Stimulated activated CD4-positive, alpha-beta T cell treated with anti-CD3 and anti-CD28 coated beads, Interleukin-12 subunit alpha, Interleukin-12 subunit beta, amount 100 ng/mL, for 4 hours (primary cell): ENCODE results near the gene TNRC6B.

Experiments used
- DNase-seq: peaks from one replicate; pipeline ENCODE4 v3.0.0-alpha.2; 2020

Gene TNRC6B

GRCh38 chr22:40330086-40330485 lies 152.4 kb downstream of the TNRC6B start:
- no peak for DNase-seq

DNA sequence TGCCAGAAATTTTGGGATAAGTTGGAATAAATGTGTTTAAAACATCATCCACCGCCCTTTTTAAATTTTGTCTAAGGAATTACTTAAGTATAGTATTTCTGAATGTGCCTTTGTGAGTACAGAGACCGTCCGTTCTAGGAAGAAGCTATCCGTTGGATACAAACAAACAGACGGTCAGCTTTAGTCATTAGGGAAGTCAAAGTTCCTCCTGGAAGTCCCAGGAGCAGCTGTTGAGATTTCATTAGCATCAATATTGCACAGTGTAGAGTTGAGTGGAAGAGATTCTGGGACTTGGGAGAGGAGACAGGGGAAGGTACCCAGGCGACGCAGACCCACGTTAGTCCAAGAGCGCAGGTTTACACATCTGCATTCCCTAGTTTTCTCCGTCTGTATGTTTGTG lies 152.9 kb downstream of the TNRC6B start:
- DNase-seq, result no peak

- no peak for DNase-seq
These were observed 154.0 kb downstream of the TNRC6B start for GRCh38 chr22:40331706-40332105.

GRCh38 chr22:40332319-40332781 lies 154.6 kb downstream of the TNRC6B start:
- no peak for DNase-seq

DNA sequence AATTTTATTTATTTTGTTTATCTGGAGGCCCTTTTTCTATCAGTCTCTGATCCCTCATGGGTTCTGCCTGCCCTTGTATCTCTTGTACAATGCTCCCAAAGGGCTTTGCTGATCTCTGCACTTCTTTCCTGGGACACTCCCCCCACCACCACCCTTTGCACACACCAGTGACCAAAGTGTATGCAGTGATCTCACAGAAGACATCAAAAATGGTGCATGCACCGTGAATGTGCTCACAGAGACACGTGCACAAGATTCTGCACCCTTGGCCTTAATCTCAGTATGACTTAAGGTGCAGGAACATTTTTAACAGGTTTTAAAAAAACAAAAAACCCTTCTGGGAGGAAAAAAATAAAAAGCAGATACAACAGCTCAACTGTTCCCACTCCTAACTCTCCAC lies 156.3 kb downstream of the TNRC6B start:
- DNase-seq, result no peak

- no peak for DNase-seq
These were observed 157.2 kb downstream of the TNRC6B start for GRCh38 chr22:40334899-40335298.

DNA sequence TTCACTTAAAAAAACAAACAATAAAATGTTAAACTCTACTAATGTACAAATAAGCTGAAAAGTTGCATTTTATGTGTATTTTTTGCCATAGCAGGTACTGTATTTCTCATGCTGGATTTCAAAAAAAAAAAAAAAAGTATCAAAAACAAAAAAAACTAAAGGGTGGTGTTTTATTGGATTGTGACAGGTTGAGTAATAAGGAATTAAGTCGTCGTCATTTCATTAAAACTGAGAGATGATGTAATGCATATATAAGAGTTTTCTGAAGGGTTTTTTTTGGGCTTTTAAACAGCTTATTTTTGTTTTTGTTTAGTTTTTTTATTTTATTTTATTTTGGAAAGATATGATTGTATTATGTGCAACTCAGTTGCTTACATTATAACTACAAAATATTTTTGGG lies 157.6 kb downstream of the TNRC6B start:
- no peak for DNase-seq

DNA sequence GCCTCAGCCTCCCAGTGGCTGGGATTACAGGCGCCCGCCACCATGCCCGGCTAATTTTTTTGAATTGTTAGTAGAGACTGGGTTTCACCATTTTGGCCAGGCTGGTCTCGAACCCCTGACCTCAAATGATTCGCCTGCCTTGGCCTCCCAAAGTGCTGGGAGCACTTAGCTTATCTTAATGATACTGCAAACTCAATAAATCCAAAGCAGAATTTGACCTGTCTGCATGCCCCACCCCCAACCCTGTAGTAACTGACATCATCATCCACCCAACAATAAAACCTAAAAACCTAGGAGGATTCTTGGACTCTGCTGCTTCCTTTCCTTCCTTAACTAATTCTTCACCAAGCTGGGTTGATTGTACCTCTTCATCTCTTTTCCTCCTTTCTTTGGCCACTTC lies 162.3 kb downstream of the TNRC6B start:
- DNase-seq, result no peak

DNA sequence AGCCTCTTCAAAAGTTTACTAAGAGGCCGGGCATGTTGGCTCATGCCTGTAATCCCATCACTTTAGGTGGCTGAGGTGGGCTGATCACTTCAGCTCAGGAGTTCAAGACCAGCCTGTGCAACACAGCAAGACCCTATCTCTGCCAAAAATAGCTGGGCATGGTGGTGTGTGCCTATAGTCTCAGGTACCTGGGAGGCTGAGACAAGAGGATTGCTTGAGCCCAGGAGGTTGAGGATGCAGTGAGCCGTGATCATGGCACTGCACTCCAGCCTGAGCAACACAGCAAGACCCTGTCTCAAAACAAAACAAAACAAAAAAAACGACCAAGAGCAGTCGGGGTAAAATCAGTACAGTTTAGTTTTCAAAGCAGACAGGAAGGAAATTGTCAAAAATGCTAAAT lies 163.9 kb downstream of the TNRC6B start:
- DNase-seq, result no peak

- DNase-seq, result no peak
These were observed 164.8 kb downstream of the TNRC6B start for GRCh38 chr22:40342521-40342920.

- peak; percentile 15 for DNase-seq
These were observed 167.5 kb downstream of the TNRC6B start for GRCh38 chr22:40345271-40345670.

GRCh38 chr22:40345815-40346184 lies 168.1 kb downstream of the TNRC6B start:
- DNase-seq, result peak; percentile 62

DNA sequence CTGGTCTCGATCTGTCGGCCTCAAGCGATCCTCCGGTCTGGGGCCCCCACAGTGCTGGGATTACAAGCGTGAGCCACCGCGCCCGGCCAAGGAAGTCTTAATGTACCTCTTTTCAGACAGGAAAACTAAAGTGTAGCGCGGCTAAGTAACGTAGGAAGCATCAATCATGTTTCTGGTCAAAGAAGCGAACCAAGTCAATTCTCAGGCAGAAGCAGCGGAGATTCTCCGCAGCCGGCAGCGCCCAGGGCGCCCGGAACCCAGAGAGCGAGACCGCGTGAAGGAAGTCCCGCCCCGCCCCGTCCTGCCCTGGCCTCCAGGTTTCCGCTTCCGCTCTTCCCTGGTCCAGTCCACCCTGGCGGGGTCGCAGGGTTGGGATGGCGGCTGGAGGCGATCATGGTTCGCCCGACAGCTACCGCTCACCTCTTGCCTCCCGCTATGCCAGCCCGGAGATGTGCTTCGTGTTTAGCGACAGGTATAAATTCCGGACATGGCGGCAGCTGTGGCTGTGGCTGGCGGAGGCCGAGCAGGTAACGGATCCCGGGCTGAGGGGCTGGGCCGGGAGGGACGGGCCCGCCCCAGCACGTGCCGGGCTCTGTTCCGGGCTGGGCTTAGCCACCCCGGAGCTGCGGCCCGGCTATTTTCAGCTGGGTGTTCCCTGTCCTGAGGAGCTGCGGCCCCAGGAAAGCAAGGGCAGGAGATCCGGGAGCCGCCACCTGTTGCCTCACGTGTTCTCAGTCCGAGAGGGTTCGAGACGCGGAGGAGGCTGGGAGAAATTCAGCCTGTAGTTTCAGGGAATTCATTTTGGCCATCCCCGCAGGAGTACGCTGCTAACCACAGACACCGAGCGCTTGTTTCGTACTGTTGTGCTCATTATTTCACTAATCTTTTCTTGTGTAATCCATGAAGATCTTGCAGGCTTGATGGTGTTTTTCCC lies 168.7 kb downstream of the TNRC6B start, which contains the start of gene ADSL:
Gene ADSL, plus strand, starts transcription at position 316 of the 934 bp plus-strand sequence. Its CDS starts 59 bp downstream, at position 375.
- peak; percentile 84 for DNase-seq

DNA sequence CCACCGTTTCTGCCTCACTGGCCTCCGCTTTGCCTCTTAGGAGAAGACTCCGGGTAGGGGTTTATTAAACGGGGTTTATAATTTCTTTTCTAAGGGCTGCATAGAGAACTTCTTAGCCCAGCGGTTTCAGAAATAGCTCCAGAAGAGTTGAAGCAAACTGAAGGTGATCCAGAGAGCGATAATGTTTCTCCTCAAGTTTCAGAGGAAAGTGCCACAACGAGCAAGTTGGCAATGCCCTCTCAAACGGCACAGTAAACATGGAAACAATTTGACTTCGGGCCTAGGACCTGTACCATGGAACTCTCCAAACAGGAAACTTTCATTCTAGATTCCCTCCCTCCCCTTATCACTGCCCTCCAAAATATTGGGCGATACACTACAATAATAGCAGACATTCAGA lies 169.6 kb downstream of the TNRC6B start:
- DNase-seq, result no peak

GRCh38 chr22:40348025-40348658 lies 170.4 kb downstream of the TNRC6B start:
- DNase-seq, result peak; percentile 60

DNA sequence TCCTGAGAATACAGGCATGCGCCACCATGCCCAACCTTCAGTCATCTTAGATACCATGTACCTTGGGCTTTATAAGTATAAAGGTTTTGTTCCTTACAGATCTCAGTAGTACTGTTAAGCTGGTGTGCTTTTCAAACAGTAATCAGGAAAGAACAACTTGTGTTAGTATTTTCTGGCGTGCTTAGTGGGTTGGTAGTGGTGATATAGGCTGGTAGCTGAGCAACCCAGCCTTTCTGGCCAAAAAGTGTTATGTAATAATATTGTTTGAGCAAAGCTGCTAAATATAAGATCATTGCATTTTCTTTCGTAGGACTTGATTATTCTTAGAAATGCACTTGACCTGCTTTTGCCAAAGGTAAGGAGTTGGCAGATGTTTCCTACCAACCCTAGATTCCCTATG lies 175.0 kb downstream of the TNRC6B start:
- no peak for DNase-seq

DNA sequence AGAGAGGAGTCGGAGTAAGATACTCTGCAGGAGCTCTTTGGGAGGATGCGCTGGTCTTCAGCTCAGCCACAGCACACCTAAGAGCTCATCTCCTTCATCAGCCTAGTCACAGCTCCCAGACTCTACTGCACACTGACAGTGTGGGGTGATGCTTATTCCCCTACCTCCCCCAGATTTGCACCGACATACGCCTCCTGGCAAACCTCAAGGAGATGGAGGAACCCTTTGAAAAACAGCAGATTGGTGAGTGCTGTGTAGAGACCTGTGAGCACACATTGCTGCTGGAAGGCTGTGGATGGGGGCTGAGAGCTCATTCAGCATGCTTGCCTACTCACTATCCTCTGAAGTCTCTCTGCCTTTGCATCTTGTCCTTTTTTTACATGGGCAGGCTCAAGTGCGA lies 183.4 kb downstream of the TNRC6B start:
- no peak for DNase-seq

- no peak for DNase-seq
These were observed 185.3 kb downstream of the TNRC6B start for GRCh38 chr22:40363059-40363458.

- no peak for DNase-seq
These were observed 186.7 kb downstream of the TNRC6B start for GRCh38 chr22:40364431-40364830.

GRCh38 chr22:40366068-40366467 lies 188.3 kb downstream of the TNRC6B start:
- no peak for DNase-seq

- DNase-seq, result no peak
These were observed 189.6 kb downstream of the TNRC6B start for GRCh38 chr22:40367342-40367741.

GRCh38 chr22:40368016-40368415 lies 190.3 kb downstream of the TNRC6B start:
- no peak for DNase-seq

GRCh38 chr22:40368836-40369235 lies 191.1 kb downstream of the TNRC6B start:
- DNase-seq, result no peak

DNA sequence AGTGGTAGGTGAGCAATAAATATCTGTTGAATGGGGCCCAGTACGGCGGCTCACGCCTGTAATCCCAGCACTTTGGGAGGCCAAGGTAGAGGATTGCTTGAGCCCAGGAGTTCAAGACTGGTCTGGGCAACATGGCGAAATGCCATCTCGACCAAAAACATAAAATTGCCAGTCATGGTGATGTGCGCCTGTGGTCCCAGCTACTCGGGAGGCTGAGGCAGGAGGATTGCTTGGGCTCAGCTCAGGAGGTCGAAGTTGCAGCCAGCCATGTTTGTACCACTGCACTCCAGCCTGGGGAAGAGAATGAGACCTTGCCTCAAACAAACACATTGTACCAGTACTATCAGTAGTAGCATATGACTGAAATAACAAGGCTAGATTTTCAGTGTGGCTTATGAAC lies 196.8 kb downstream of the TNRC6B start:
- no peak for DNase-seq
